Fibroblast of pulmonary artery (primary cell): ENCODE results near the gene ZNF211.
A peak's percentile ranks its signal among the peaks of the same experiment; 100 is the strongest.

Source experiments
- DNase-seq: peaks from one replicate; pipeline ENCODE4 v3.0.0-alpha.2; 2010; ENCODE audit warnings: low read depth
- H3K4me3 ChIP-seq: replicated peaks from 2 replicates; pipeline ENCODE4 v1.5.1; 2011; ENCODE audit warnings: low read depth, mild to moderate bottlenecking, control low read depth, low read length, moderate library complexity
- TF ChIP-seq, protein P1 (sequence below): IDR thresholded peaks from 2 replicates; pipeline ENCODE4 v1.5.1; 2011; ENCODE audit warnings: mild to moderate bottlenecking, control low read depth, low read length, inconsistent platforms; ENCODE audit errors: missing control alignments

The ZNF211 gene

DNA sequence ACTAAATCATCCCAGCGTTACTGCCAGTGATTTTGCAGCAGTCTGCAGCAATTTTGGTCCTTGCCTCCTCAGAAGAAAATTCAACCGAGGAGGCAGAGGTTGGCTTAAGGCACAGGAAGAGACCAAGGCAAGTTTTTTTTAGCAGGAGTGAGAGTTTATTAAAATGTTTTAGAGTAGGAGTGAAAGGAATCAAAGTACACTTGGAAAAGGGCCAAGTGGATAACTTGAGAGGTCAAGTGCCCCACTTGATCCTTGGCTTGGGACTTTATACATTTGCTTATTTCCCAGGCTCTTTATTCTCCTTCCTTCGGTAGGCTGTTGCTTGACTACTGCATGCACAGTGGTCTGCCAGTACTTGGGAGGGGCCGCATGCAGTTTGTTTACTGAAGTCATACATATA lies 21.9 kb upstream of the ZNF211 start:
- no peak for DNase-seq
- no peak overlapping the region for H3K4me3 ChIP-seq
- TF ChIP-seq, protein P1, sequence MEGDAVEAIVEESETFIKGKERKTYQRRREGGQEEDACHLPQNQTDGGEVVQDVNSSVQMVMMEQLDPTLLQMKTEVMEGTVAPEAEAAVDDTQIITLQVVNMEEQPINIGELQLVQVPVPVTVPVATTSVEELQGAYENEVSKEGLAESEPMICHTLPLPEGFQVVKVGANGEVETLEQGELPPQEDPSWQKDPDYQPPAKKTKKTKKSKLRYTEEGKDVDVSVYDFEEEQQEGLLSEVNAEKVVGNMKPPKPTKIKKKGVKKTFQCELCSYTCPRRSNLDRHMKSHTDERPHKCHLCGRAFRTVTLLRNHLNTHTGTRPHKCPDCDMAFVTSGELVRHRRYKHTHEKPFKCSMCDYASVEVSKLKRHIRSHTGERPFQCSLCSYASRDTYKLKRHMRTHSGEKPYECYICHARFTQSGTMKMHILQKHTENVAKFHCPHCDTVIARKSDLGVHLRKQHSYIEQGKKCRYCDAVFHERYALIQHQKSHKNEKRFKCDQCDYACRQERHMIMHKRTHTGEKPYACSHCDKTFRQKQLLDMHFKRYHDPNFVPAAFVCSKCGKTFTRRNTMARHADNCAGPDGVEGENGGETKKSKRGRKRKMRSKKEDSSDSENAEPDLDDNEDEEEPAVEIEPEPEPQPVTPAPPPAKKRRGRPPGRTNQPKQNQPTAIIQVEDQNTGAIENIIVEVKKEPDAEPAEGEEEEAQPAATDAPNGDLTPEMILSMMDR: no peak

DNA sequence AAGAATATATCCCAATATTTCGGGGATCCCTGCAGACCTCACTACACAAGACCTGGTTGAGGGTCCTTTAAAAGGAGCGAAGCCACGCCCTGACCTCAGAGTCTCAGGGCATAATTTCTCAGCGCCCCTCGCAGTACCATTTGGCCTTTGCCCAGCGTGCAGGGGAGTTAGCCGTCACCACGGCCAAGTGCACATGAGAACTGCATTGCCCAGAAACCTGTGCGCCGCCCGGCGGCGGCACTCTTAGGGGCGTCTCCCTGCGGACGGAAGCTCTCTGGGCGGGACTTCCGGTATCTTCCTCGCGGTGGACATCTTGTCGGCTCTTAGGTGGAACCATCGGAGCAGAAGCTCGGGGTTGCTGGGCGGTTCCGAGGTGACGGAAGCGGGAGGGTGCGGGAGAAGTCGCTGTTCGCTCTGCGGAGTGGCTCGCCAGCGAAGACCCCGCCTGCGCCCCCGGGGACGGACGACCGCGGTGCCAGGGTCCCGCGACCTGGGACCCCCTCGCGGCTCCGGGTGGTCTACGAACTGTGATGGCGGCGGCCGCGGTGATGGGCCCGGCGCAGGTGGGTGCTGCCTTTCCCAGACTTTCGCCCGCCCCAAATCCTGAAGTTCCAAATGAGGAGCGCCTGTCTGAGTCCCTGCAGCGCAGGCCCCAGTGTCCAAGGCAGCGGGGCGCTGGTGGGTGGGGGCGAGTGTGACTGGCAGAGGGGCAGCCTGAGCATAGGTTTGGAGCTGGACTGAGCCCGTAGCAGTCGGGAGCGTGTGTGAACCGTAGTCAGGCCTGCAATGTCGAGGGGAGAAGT lies 18.8 kb upstream of the ZNF211 start, which contains the start of gene ZNF134:
Gene ZNF134 (plus strand): TSS at position 302 of the 803 bp plus-strand sequence. CDS start 5,227 bp downstream, outside the sequence.
- peak; percentile 92 for DNase-seq
- H3K4me3 ChIP-seq: peak within 1 kb of the TSS; percentile 80
- TF ChIP-seq, protein P1: peak; percentile 8

DNA sequence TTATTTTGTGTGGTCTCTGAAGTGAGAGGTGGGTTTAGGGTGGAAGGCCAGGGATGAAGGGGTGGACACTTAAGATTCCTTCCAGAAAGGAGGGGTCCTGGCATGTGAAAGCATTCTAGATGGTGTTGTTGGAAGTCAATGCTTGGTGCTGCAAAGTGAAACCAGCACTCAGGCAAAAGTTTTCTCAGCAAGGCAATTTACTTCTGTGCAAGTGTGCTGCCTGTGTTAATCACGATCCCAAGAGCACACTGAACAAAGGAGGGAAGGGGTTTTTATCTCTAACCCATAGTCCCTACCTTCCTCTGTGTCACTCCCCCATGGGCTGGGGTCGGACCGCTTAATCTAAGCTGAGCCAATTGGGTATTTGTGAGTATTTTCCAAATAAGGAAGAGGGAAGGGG lies 17.6 kb upstream of the ZNF211 start:
- TF ChIP-seq, protein P1: no peak
- DNase-seq: no peak
- H3K4me3 ChIP-seq: peak overlapping the region; percentile 80

DNA sequence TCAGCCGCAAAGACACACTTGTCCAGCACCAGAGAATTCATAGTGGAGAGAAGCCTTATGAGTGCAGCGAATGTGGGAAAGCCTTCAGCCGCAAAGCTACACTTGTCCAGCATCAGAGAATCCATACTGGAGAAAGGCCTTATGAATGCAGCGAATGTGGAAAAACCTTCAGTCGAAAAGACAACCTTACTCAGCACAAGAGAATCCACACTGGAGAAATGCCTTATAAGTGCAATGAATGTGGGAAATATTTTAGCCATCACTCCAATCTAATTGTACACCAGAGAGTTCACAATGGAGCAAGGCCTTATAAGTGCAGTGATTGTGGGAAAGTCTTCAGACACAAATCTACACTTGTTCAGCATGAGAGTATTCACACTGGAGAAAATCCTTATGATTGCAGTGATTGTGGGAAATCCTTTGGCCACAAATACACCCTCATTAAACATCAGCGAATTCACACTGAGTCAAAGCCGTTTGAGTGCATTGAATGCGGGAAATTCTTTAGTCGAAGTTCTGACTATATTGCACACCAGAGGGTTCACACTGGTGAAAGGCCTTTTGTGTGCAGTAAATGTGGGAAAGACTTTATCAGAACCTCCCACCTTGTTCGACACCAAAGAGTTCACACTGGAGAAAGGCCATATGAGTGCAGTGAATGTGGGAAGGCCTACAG lies 12.2 kb upstream of the ZNF211 start:
- H3K4me3 ChIP-seq: no peak overlapping the region
- TF ChIP-seq, protein P1: no peak

DNA sequence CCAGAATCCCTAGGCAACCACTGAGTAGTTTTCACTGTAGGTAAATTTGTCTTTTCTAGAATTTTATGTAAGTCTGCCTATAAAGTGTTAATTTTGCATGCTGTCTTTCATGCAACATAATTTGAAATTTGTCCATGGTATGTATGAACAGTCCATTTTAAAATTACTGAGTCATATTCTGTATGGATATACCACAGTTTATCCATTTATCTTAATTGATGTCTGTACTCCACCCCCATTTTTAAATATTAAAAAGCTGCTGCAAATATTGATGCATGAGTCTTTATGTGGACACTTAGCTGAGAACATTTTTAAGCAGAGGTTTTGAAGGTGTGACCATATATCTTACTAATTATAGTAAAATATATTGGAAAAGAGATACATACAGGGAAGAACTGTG lies 9.9 kb upstream of the ZNF211 start:
- TF ChIP-seq, protein P1: no peak
- H3K4me3 ChIP-seq: no peak overlapping the region
- DNase-seq: no peak

More for the DNA sequence above, 12.2 kb upstream of the ZNF211 start:
- peak; percentile 35 for DNase-seq

DNA sequence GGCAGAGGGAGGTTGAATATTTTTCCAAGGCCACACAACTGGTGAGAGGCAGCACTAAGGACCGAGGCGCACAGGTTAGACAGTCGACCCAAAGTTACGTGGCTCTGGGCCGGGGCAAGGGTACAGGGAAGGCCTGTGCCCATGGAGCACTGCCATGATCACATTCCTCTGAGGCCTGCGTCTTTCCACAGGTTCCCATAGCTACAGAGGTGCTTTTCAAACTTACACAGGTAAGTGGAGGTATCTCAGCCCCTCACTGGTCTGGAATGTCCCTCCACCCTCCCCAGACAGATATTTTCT lies 814 bp downstream of the ZNF211 start:
- TF ChIP-seq, protein P1: no peak
- peak overlapping the region; percentile 88 for H3K4me3 ChIP-seq
- no peak for DNase-seq
